Activated naive CD4-positive, alpha-beta T cell treated with anti-CD3 and anti-CD28 coated beads, Interleukin-2, amount 50 U/mL, for 72 hours (primary cell): ENCODE data around the gene PIP5K1B. TPM values are rescaled to one million over a fixed set of nuclear protein-coding genes. Genes with fewer than 3 reads are reported as not detected.

Experiments
- ATAC-seq, 2 donors: fragments of 150-1000 bp; cut with Tn5 transposase; 2 replicates each; pipeline ENCODE4 v1.10.0; 2021; ENCODE audit warnings: mild to moderate bottlenecking in 2 of 2, moderate library complexity in 2 of 2
- DNase-seq, 2 donors: peaks; one replicate each; pipeline ENCODE4 v3.0.0; 2021 to 2022; ENCODE audit warnings: low spot score in 2 of 2
- H3K27ac Mint-ChIP-seq, 2 donors: one replicate each; pipeline ENCODE4 v1.8.0; 2022; ENCODE audit warnings: mild to moderate bottlenecking in 2 of 2, mixed read lengths in 2 of 2
- H3K36me3 Mint-ChIP-seq, 2 donors: one replicate each; pipeline ENCODE4 v1.8.0; 2022; ENCODE audit warnings: mixed read lengths in 2 of 2
- H3K9me3 Mint-ChIP-seq, 2 donors: one replicate each; pipeline ENCODE4 v1.8.0; 2022; ENCODE audit warnings: mixed read lengths in 2 of 2
- total RNA-seq, 2 donors: library from RNA; stranded (reverse); gene quantifications; one replicate each; pipeline ENCODE4 v1.2.3, GENCODE V29; 2022

Gene PIP5K1B
- total RNA-seq, 2 donors from 2014 or later: 0.55 to 2.1 TPM

- no peaks in the 10 kb centered on the region for H3K36me3 Mint-ChIP-seq
- no peak for ATAC-seq
- peak overlapping the region in 1 of 2 donors; percentile 45 for H3K27ac Mint-ChIP-seq
- no peak for DNase-seq
- no peaks in the 10 kb centered on the region for H3K9me3 Mint-ChIP-seq
These were observed 101.0 kb downstream of the PIP5K1B start for GRCh38 chr9:68805890-68806517.

GRCh38 chr9:68808338-68808890, 103.4 kb downstream of the PIP5K1B start:
- DNase-seq (no peak), ATAC-seq (no peak)
- Mint-ChIP-seq H3K9me3 (no peaks in the 10 kb centered on the region), H3K27ac (no peak overlapping the region), H3K36me3 (no peaks in the 10 kb centered on the region)

GRCh38 chr9:68817079-68817875, 112.2 kb downstream of the PIP5K1B start:
- Mint-ChIP-seq H3K9me3 (no peaks in the 10 kb centered on the region), H3K36me3 (no peaks in the 10 kb centered on the region), H3K27ac (no peak overlapping the region)
- DNase-seq (no peak), ATAC-seq (no peak)

- Mint-ChIP-seq H3K36me3 (no peaks in the 10 kb centered on the region), H3K27ac (no peak overlapping the region)
These were observed 114.0 kb downstream of the PIP5K1B start for GRCh38 chr9:68819065-68819464.

GRCh38 chr9:68821911-68822310, 116.9 kb downstream of the PIP5K1B start:
- H3K36me3 Mint-ChIP-seq: no peaks in the 10 kb centered on the region
- H3K9me3 Mint-ChIP-seq: no peaks in the 10 kb centered on the region
- ATAC-seq: no peak
- H3K27ac Mint-ChIP-seq: no peak overlapping the region
- DNase-seq: no peak

More at GRCh38 chr9:68819065-68819464, 114.0 kb downstream of the PIP5K1B start:
- H3K9me3 Mint-ChIP-seq: no peaks in the 10 kb centered on the region
- ATAC-seq (no peak), DNase-seq (no peak)

- ATAC-seq: no peak
- no peak for DNase-seq
- Mint-ChIP-seq H3K9me3 (no peaks in the 10 kb centered on the region), H3K27ac (no peak overlapping the region), H3K36me3 (no peaks in the 10 kb centered on the region)
These were observed 117.6 kb downstream of the PIP5K1B start for GRCh38 chr9:68822596-68823165.

GRCh38 chr9:68825762-68826472, 120.9 kb downstream of the PIP5K1B start:
- no peaks in the 10 kb centered on the region for H3K36me3 Mint-ChIP-seq
- H3K27ac Mint-ChIP-seq: no peak overlapping the region
- ATAC-seq: no peak
- H3K9me3 Mint-ChIP-seq: no peaks in the 10 kb centered on the region
- DNase-seq: no peak

- no peak for DNase-seq
- Mint-ChIP-seq H3K27ac (no peak overlapping the region), H3K36me3 (no peaks in the 10 kb centered on the region), H3K9me3 (no peaks in the 10 kb centered on the region)
- no peak for ATAC-seq
These were observed 123.1 kb downstream of the PIP5K1B start for GRCh38 chr9:68827837-68828744.

GRCh38 chr9:68832101-68832500, 127.1 kb downstream of the PIP5K1B start:
- no peak overlapping the region for H3K27ac Mint-ChIP-seq
- no peaks in the 10 kb centered on the region for H3K9me3 Mint-ChIP-seq
- H3K36me3 Mint-ChIP-seq: no peaks in the 10 kb centered on the region
- DNase-seq (no peak), ATAC-seq (no peak)

- Mint-ChIP-seq H3K9me3 (no peaks in the 10 kb centered on the region), H3K27ac (no peak overlapping the region), H3K36me3 (no peaks in the 10 kb centered on the region)
- DNase-seq (no peak), ATAC-seq (no peak)
These were observed 128.0 kb downstream of the PIP5K1B start for GRCh38 chr9:68832861-68833518.

GRCh38 chr9:68834931-68835520, 130.0 kb downstream of the PIP5K1B start:
- no peak for DNase-seq
- no peaks in the 10 kb centered on the region for H3K9me3 Mint-ChIP-seq
- H3K27ac Mint-ChIP-seq: no peak overlapping the region

GRCh38 chr9:68836788-68837187, 131.7 kb downstream of the PIP5K1B start:
- no peak overlapping the region for H3K27ac Mint-ChIP-seq
- H3K36me3 Mint-ChIP-seq: no peaks in the 10 kb centered on the region
- H3K9me3 Mint-ChIP-seq: no peaks in the 10 kb centered on the region
- no peak for ATAC-seq
- no peak for DNase-seq

More at GRCh38 chr9:68834931-68835520, 130.0 kb downstream of the PIP5K1B start:
- H3K36me3 Mint-ChIP-seq: no peaks in the 10 kb centered on the region
- ATAC-seq: no peak

GRCh38 chr9:68838245-68838644, 133.2 kb downstream of the PIP5K1B start:
- H3K9me3 Mint-ChIP-seq: no peaks in the 10 kb centered on the region
- ATAC-seq (no peak), DNase-seq (no peak)
- no peak overlapping the region for H3K27ac Mint-ChIP-seq
- no peaks in the 10 kb centered on the region for H3K36me3 Mint-ChIP-seq

GRCh38 chr9:68841276-68842052, 136.4 kb downstream of the PIP5K1B start:
- H3K36me3 Mint-ChIP-seq: no peaks in the 10 kb centered on the region
- ATAC-seq (no peak), DNase-seq (no peak)
- H3K27ac Mint-ChIP-seq: no peak overlapping the region
- H3K9me3 Mint-ChIP-seq: peaks cover 0 to 11% of the 10 kb centered on the region in 2 donors
